Stimulated activated CD4-positive, alpha-beta T cell treated with anti-CD3 and anti-CD28 coated beads, TNF-alpha, amount 100 ng/mL, for 48 hours (primary cell): Measurements from ENCODE around the gene SRPK2.

Experiments
- DNase-seq, 3 donors: peaks; one replicate each; pipeline ENCODE4 v3.0.0-alpha.2; 2020; ENCODE audit warnings: low read depth in 3 of 3

Gene SRPK2

GRCh38 chr7:105224884-105225651 is 163.7 kb downstream of the SRPK2 start:
- no peak for DNase-seq

GRCh38 chr7:105222953-105223352 is 165.8 kb downstream of the SRPK2 start:
- no peak for DNase-seq

GRCh38 chr7:105219771-105220160 is 169.0 kb downstream of the SRPK2 start:
- DNase-seq = no peak

- DNase-seq = no peak
These were observed 169.6 kb downstream of the SRPK2 start for GRCh38 chr7:105218939-105219770.

- no peak for DNase-seq
These were observed 170.5 kb downstream of the SRPK2 start for GRCh38 chr7:105218215-105218614.

GRCh38 chr7:105216786-105217185 is 171.9 kb downstream of the SRPK2 start:
- no peak for DNase-seq

- no peak for DNase-seq
These were observed 172.9 kb downstream of the SRPK2 start for GRCh38 chr7:105215821-105216220.

- no peak for DNase-seq
These were observed 173.5 kb downstream of the SRPK2 start for GRCh38 chr7:105215182-105215581.

GRCh38 chr7:105213611-105214010 is 175.1 kb downstream of the SRPK2 start:
- no peak for DNase-seq

GRCh38 chr7:105212212-105212611 is 176.5 kb downstream of the SRPK2 start:
- DNase-seq = no peak

GRCh38 chr7:105210721-105211205 is 178.0 kb downstream of the SRPK2 start:
- DNase-seq = no peak

GRCh38 chr7:105209870-105210269 is 178.9 kb downstream of the SRPK2 start:
- no peak for DNase-seq

- no peak for DNase-seq
These were observed 179.3 kb downstream of the SRPK2 start for GRCh38 chr7:105209433-105209832.

- no peak for DNase-seq
These were observed 181.7 kb downstream of the SRPK2 start for GRCh38 chr7:105206985-105207384.

- peak in 2 of 3 donors; percentile 8 to 27 for DNase-seq
These were observed 183.0 kb downstream of the SRPK2 start for GRCh38 chr7:105205592-105206237.

GRCh38 chr7:105204953-105205352 is 183.8 kb downstream of the SRPK2 start:
- no peak for DNase-seq

GRCh38 chr7:105204520-105204919 is 184.2 kb downstream of the SRPK2 start:
- DNase-seq = no peak

- DNase-seq = no peak
These were observed 186.1 kb downstream of the SRPK2 start for GRCh38 chr7:105202616-105203015.

GRCh38 chr7:105199386-105199785 is 189.3 kb downstream of the SRPK2 start:
- DNase-seq = no peak

GRCh38 chr7:105198223-105198622 is 190.5 kb downstream of the SRPK2 start:
- no peak for DNase-seq

- no peak for DNase-seq
These were observed 192.2 kb downstream of the SRPK2 start for GRCh38 chr7:105196473-105196872.

GRCh38 chr7:105195891-105196290 is 192.8 kb downstream of the SRPK2 start:
- DNase-seq = no peak
